Subcutaneous abdominal adipose tissue (tissue), 5 donors: ENCODE measurements around the gene ZC3H14.
A peak's percentile ranks its signal among the peaks of the same experiment; 100 is the strongest.

Experiments
- H3K27ac ChIP-seq: one replicate; pipeline ENCODE4 v1.7.0; 2013; ENCODE audit warnings: low read depth, mild to moderate bottlenecking, inconsistent platforms, low read length, moderate library complexity
- H3K27me3 ChIP-seq, 5 donors: one replicate each; pipeline ENCODE4 v1.7.0; 2013; ENCODE audit warnings: low read length in 5 of 5, inconsistent platforms in 1 of 5; ENCODE audit not compliant: control insufficient read depth in 5 of 5, insufficient read depth in 4 of 5
- H3K36me3 ChIP-seq, 5 donors: one replicate each; pipeline ENCODE4 v1.7.0; 2013; ENCODE audit warnings: low read length in 5 of 5; ENCODE audit not compliant: control insufficient read depth in 5 of 5, insufficient read depth in 5 of 5
- H3K4me1 ChIP-seq, 5 donors: one replicate each; pipeline ENCODE4 v1.7.0; 2013; ENCODE audit warnings: low read length in 5 of 5, mild to moderate bottlenecking in 3 of 5, moderate library complexity in 1 of 5; ENCODE audit not compliant: control insufficient read depth in 5 of 5, insufficient read depth in 5 of 5
- H3K4me3 ChIP-seq, 5 donors: one replicate each; pipeline ENCODE4 v1.7.0; 2013; ENCODE audit warnings: low read length in 5 of 5, low read depth in 1 of 5
- H3K9ac ChIP-seq, 5 donors: one replicate each; pipeline ENCODE4 v1.7.0; 2013; ENCODE audit warnings: low read length in 5 of 5, mild to moderate bottlenecking in 4 of 5, moderate library complexity in 3 of 5
- H3K9me3 ChIP-seq, 5 donors: one replicate each; pipeline ENCODE4 v1.7.0; 2013; ENCODE audit warnings: low read length in 5 of 5; ENCODE audit not compliant: control insufficient read depth in 5 of 5
- donor health status: healthy.
- donor health status: healthy.
- donor health status: healthy.
- donor health status: healthy.
- donor health status: healthy.

Gene ZC3H14

GRCh38 chr14:88535149-88535548 lies 27.7 kb upstream of the ZC3H14 start:
- peaks cover 1 to 9% (median 4%) of the 10 kb centered on the region in 5 donors for H3K36me3 ChIP-seq
- H3K4me3 ChIP-seq = no peak overlapping the region
- peak overlapping the region; percentile 28 for H3K27ac ChIP-seq
- H3K4me1 ChIP-seq = peaks cover 2 to 30% (median 22%) of the 10 kb centered on the region in 5 donors
- no peaks in the 10 kb centered on the region for H3K27me3 ChIP-seq
- peaks cover 0 to 4% (median 0%) of the 10 kb centered on the region in 5 donors for H3K9me3 ChIP-seq
- no peak overlapping the region for H3K9ac ChIP-seq

- Histone ChIP-seq H3K27ac (peak overlapping the region; percentile 28), H3K36me3 (peaks cover 2 to 9% (median 5%) of the 10 kb centered on the region in 5 donors), H3K4me3 (no peak overlapping the region), H3K4me1 (peaks cover 2 to 30% (median 22%) of the 10 kb centered on the region in 5 donors), H3K27me3 (no peaks in the 10 kb centered on the region), H3K9ac (peak overlapping the region in 1 of 5 donors; percentile 32), H3K9me3 (no peaks in the 10 kb centered on the region)
Measured at GRCh38 chr14:88535813-88536212, 27.0 kb upstream of the ZC3H14 start.

- Histone ChIP-seq H3K9me3 (no peaks in the 10 kb centered on the region), H3K4me1 (peaks cover 0 to 24% (median 15%) of the 10 kb centered on the region in 5 donors), H3K4me3 (no peak overlapping the region), H3K27ac (no peak overlapping the region), H3K9ac (no peak overlapping the region), H3K36me3 (peaks cover 0 to 4% (median 2%) of the 10 kb centered on the region in 5 donors), H3K27me3 (no peaks in the 10 kb centered on the region)
Measured at GRCh38 chr14:88541324-88541723, 21.5 kb upstream of the ZC3H14 start.

GRCh38 chr14:88542857-88543795 lies 19.7 kb upstream of the ZC3H14 start:
- Histone ChIP-seq H3K9me3 (no peaks in the 10 kb centered on the region), H3K36me3 (peaks cover 8 to 19% (median 15%) of the 10 kb centered on the region in 5 donors), H3K27me3 (no peaks in the 10 kb centered on the region), H3K4me3 (no peak overlapping the region), H3K27ac (no peak overlapping the region), H3K4me1 (peaks cover 0 to 20% (median 11%) of the 10 kb centered on the region in 5 donors), H3K9ac (no peak overlapping the region)

- Histone ChIP-seq H3K36me3 (peaks cover 12 to 34% (median 25%) of the 10 kb centered on the region in 5 donors), H3K9me3 (no peaks in the 10 kb centered on the region), H3K4me3 (no peak overlapping the region)
Measured at GRCh38 chr14:88545256-88545655, 17.6 kb upstream of the ZC3H14 start.

GRCh38 chr14:88546621-88547385 lies 16.0 kb upstream of the ZC3H14 start:
- Histone ChIP-seq H3K4me1 (peaks cover 2 to 23% (median 22%) of the 10 kb centered on the region in 5 donors), H3K4me3 (no peak overlapping the region), H3K9ac (peak overlapping the region in 1 of 5 donors; percentile 21), H3K27ac (no peak overlapping the region), H3K9me3 (no peaks in the 10 kb centered on the region), H3K36me3 (peaks cover 12 to 30% (median 25%) of the 10 kb centered on the region in 5 donors), H3K27me3 (no peaks in the 10 kb centered on the region)

More at GRCh38 chr14:88545256-88545655, 17.6 kb upstream of the ZC3H14 start:
- Histone ChIP-seq H3K27ac (no peak overlapping the region), H3K27me3 (no peaks in the 10 kb centered on the region), H3K9ac (no peak overlapping the region), H3K4me1 (peaks cover 0 to 13% (median 6%) of the 10 kb centered on the region in 5 donors)

- Histone ChIP-seq H3K4me1 (peaks cover 3 to 28% (median 26%) of the 10 kb centered on the region in 5 donors), H3K27ac (no peak overlapping the region), H3K9ac (no peak overlapping the region), H3K4me3 (no peak overlapping the region), H3K27me3 (no peaks in the 10 kb centered on the region), H3K9me3 (no peaks in the 10 kb centered on the region), H3K36me3 (peaks cover 12 to 30% (median 25%) of the 10 kb centered on the region in 5 donors)
Measured at GRCh38 chr14:88547386-88547780, 15.5 kb upstream of the ZC3H14 start.

- H3K36me3 ChIP-seq = peaks cover 12 to 30% (median 25%) of the 10 kb centered on the region in 5 donors
- H3K27me3 ChIP-seq = no peaks in the 10 kb centered on the region
- peaks cover 4 to 46% (median 40%) of the 10 kb centered on the region in 5 donors for H3K4me1 ChIP-seq
- H3K9ac ChIP-seq = no peak overlapping the region
- H3K27ac ChIP-seq = no peak overlapping the region
- H3K4me3 ChIP-seq = no peak overlapping the region
- H3K9me3 ChIP-seq = no peaks in the 10 kb centered on the region
Measured at GRCh38 chr14:88550078-88550477, 12.8 kb upstream of the ZC3H14 start.

GRCh38 chr14:88551094-88551870 lies 11.6 kb upstream of the ZC3H14 start:
- Histone ChIP-seq H3K4me3 (peak overlapping the region; percentile 79 to 90 (median 87)), H3K4me1 (peaks cover 4 to 47% (median 45%) of the 10 kb centered on the region in 5 donors), H3K36me3 (peaks cover 12 to 30% (median 25%) of the 10 kb centered on the region in 5 donors), H3K9me3 (no peaks in the 10 kb centered on the region), H3K9ac (peak overlapping the region; percentile 66 to 89 (median 85)), H3K27ac (peak overlapping the region; percentile 69), H3K27me3 (no peaks in the 10 kb centered on the region)
